ENCODE results near the gene GABRB3. TPM values are rescaled to one million over a fixed set of nuclear protein-coding genes. Genes with fewer than 3 reads are reported as not detected.

Gene GABRB3
- polyA plus RNA-seq, 1 donor (not counting 4 experiments of a cell fraction or from before 2014, with no cell fraction given), result 0.81 TPM

DNA sequence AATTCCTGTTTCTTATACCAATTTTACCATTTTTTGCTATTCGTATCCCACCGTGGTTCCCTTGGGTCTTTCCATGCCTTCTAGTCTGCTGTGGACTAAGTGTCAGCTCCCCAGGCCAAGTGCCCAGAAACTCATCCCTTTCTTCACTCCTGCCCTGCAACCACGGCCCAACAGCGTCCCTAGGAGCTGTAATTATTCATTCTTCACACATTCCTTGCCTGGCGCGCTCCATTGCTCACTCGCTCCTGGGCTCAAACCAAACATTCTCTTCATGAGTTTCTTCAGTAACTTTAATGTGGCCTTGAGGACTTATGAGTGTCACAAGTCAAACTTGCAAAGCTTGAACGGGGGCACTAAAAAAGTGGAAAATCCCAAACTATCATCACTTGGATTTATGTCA, 15.7 kb downstream of the GABRB3 start:
- no peaks in the 10 kb centered on the region for H4K20me1 ChIP-seq (ENCODE audit: control insufficient read depth, extremely low read depth, insufficient read depth, low read length)
- DNase-seq (ENCODE audit: low read depth, low spot score) (no peak), FAIRE-seq (no peak)
- H3K27ac ChIP-seq (ENCODE audit: control insufficient read depth, insufficient read depth, low read length), result no peak overlapping the region
- H3K4me2 ChIP-seq (ENCODE audit: control insufficient read depth, extremely low read depth, insufficient read depth, low read depth, low read length), result no peak overlapping the region
- no peaks in the 10 kb centered on the region for H3K9me1 ChIP-seq (ENCODE audit: control insufficient read depth, extremely low read depth, insufficient read depth, low read length)
- H3K36me3 ChIP-seq (ENCODE audit: control insufficient read depth in 2 of 2, extremely low read depth in 1 of 2, insufficient read depth in 2 of 2, low read length in 2 of 2), result no peaks in the 10 kb centered on the region
- H3K79me2 ChIP-seq (ENCODE audit: control insufficient read depth, insufficient read depth, low read length), result no peaks in the 10 kb centered on the region
- dilution Hi-C loops (cut with MboI; ENCODE audit: extremely low pct_ligation_motif_present, low sequenced_read_pairs), result no loop called here
- no peak overlapping the region for H3K4me3 ChIP-seq (ENCODE audit: control insufficient read depth in 2 of 3, extremely low read depth in 1 of 3, insufficient read depth in 2 of 3, low read depth in 1 of 3, low read length in 3 of 3)
- H2AFZ ChIP-seq (ENCODE audit: control insufficient read depth, low read length), result no peak overlapping the region
- H3K9ac ChIP-seq (ENCODE audit: control insufficient read depth, extremely low read depth, insufficient read depth, low read length), result no peak overlapping the region
- no peaks in the 10 kb centered on the region for H3K27me3 ChIP-seq (ENCODE audit: control insufficient read depth, extremely low read depth, insufficient read depth, low read length)
- TF ChIP-seq EZH2 (IDR thresholded peaks at IDR 0.05; ENCODE audit: low read length), result no peak
- no peaks in the 10 kb centered on the region for H3K4me1 ChIP-seq (ENCODE audit: control insufficient read depth, extremely low read depth, insufficient read depth, low read length)
- H3K9me3 ChIP-seq (ENCODE audit: control insufficient read depth, low read depth, low read length), result peaks cover 2% of the 10 kb centered on the region

DNA sequence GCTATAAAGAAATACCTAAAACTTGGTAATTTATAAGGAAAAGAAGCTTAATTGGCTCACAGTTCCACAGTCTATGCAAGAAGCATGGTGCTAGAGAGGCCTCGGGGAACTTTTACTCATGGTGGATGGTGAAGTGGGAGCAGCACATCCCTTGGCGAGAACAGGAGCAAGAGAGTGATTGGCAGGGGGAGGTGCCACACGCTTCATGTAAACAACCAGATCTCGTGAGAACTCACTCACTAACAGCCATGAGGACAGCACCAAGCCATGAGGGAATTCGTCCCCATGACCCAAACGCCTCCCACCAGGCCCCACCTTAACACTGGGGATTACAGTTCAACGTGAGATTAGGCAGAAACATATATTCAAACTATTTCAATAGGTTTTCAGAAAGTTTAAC, 28.0 kb downstream of the GABRB3 start:
- TF ChIP-seq, protein P1, sequence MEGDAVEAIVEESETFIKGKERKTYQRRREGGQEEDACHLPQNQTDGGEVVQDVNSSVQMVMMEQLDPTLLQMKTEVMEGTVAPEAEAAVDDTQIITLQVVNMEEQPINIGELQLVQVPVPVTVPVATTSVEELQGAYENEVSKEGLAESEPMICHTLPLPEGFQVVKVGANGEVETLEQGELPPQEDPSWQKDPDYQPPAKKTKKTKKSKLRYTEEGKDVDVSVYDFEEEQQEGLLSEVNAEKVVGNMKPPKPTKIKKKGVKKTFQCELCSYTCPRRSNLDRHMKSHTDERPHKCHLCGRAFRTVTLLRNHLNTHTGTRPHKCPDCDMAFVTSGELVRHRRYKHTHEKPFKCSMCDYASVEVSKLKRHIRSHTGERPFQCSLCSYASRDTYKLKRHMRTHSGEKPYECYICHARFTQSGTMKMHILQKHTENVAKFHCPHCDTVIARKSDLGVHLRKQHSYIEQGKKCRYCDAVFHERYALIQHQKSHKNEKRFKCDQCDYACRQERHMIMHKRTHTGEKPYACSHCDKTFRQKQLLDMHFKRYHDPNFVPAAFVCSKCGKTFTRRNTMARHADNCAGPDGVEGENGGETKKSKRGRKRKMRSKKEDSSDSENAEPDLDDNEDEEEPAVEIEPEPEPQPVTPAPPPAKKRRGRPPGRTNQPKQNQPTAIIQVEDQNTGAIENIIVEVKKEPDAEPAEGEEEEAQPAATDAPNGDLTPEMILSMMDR (optimal IDR thresholded peaks at IDR 0.05 in 1 of 3, IDR thresholded peaks at IDR 0.05 in 1 of 3, conservative IDR thresholded peaks at IDR 0.05 in 1 of 3; ENCODE audit: extremely low read depth in 1 of 3, insufficient read depth in 2 of 3, low read length in 3 of 3), result no peak
- TF ChIP-seq EZH2 (IDR thresholded peaks at IDR 0.05; ENCODE audit: low read length), result no peak
- H3K36me3 ChIP-seq (ENCODE audit: control insufficient read depth in 2 of 2, extremely low read depth in 1 of 2, insufficient read depth in 2 of 2, low read length in 2 of 2), result no peaks in the 10 kb centered on the region
- H3K4me3 ChIP-seq (ENCODE audit: control insufficient read depth in 2 of 3, extremely low read depth in 1 of 3, insufficient read depth in 2 of 3, low read depth in 1 of 3, low read length in 3 of 3), result no peak overlapping the region
- H4K20me1 ChIP-seq (ENCODE audit: control insufficient read depth, extremely low read depth, insufficient read depth, low read length), result no peaks in the 10 kb centered on the region
- H3K4me2 ChIP-seq (ENCODE audit: control insufficient read depth, extremely low read depth, insufficient read depth, low read depth, low read length), result no peak overlapping the region
- no peak overlapping the region for H3K27ac ChIP-seq (ENCODE audit: control insufficient read depth, insufficient read depth, low read length)
- DNase-seq (ENCODE audit: low read depth, low spot score), result no peak
- no peak overlapping the region for H2AFZ ChIP-seq (ENCODE audit: control insufficient read depth, low read length)
- no peak for FAIRE-seq
- no peaks in the 10 kb centered on the region for H3K79me2 ChIP-seq (ENCODE audit: control insufficient read depth, insufficient read depth, low read length)
- no peaks in the 10 kb centered on the region for H3K9me1 ChIP-seq (ENCODE audit: control insufficient read depth, extremely low read depth, insufficient read depth, low read length)
- dilution Hi-C loops (cut with MboI; ENCODE audit: extremely low pct_ligation_motif_present, low sequenced_read_pairs), result no loop called here
- H3K9ac ChIP-seq (ENCODE audit: control insufficient read depth, extremely low read depth, insufficient read depth, low read length), result no peak overlapping the region
- no peaks in the 10 kb centered on the region for H3K4me1 ChIP-seq (ENCODE audit: control insufficient read depth, extremely low read depth, insufficient read depth, low read length)
- H3K27me3 ChIP-seq (ENCODE audit: control insufficient read depth, extremely low read depth, insufficient read depth, low read length), result no peaks in the 10 kb centered on the region
- peaks cover 4% of the 10 kb centered on the region for H3K9me3 ChIP-seq (ENCODE audit: control insufficient read depth, low read depth, low read length)

DNA sequence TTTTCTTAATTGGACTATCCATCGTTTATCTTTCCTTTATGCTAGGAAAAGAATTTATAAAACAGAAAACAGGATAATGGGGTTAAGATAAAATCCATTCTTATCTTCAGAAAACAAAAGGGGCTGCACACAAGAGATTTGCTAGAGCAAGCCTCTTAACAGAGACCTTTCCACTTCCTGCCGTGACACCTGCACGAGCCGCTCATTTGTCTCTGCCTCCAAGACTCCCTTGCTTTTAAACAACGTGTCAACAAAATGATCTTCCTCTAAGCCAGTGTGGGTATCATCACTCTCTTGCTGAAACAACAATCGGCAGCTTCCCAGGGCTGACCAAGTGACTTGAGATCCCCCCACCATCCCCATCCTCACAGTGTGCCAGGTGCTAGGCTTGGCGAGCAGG, 33.1 kb downstream of the GABRB3 start:
- Histone ChIP-seq H3K27ac (ENCODE audit: control insufficient read depth, insufficient read depth, low read length) (no peak overlapping the region), H3K4me1 (ENCODE audit: control insufficient read depth, extremely low read depth, insufficient read depth, low read length) (no peaks in the 10 kb centered on the region), H2AFZ (ENCODE audit: control insufficient read depth, low read length) (no peak overlapping the region), H3K36me3 (ENCODE audit: control insufficient read depth in 2 of 2, extremely low read depth in 1 of 2, insufficient read depth in 2 of 2, low read length in 2 of 2) (no peaks in the 10 kb centered on the region), H4K20me1 (ENCODE audit: control insufficient read depth, extremely low read depth, insufficient read depth, low read length) (no peaks in the 10 kb centered on the region), H3K79me2 (ENCODE audit: control insufficient read depth, insufficient read depth, low read length) (no peaks in the 10 kb centered on the region), H3K9ac (ENCODE audit: control insufficient read depth, extremely low read depth, insufficient read depth, low read length) (no peak overlapping the region), H3K9me3 (ENCODE audit: control insufficient read depth, low read depth, low read length) (peaks cover 6% of the 10 kb centered on the region), H3K4me2 (ENCODE audit: control insufficient read depth, extremely low read depth, insufficient read depth, low read depth, low read length) (no peak overlapping the region), H3K4me3 (ENCODE audit: control insufficient read depth in 2 of 3, extremely low read depth in 1 of 3, insufficient read depth in 2 of 3, low read depth in 1 of 3, low read length in 3 of 3) (no peak overlapping the region), H3K27me3 (ENCODE audit: control insufficient read depth, extremely low read depth, insufficient read depth, low read length) (no peaks in the 10 kb centered on the region), H3K9me1 (ENCODE audit: control insufficient read depth, extremely low read depth, insufficient read depth, low read length) (no peaks in the 10 kb centered on the region)
- DNase-seq (ENCODE audit: low read depth, low spot score), result no peak
- TF ChIP-seq, protein P1 (optimal IDR thresholded peaks at IDR 0.05 in 1 of 3, IDR thresholded peaks at IDR 0.05 in 1 of 3, conservative IDR thresholded peaks at IDR 0.05 in 1 of 3; ENCODE audit: extremely low read depth in 1 of 3, insufficient read depth in 2 of 3, low read length in 3 of 3), result no peak
- TF ChIP-seq EZH2 (IDR thresholded peaks at IDR 0.05; ENCODE audit: low read length), result no peak
- FAIRE-seq, result no peak
- dilution Hi-C loops (cut with MboI; ENCODE audit: extremely low pct_ligation_motif_present, low sequenced_read_pairs), result no loop called here
